ENCODE measurements around the gene SMCO2.

Gene SMCO2

GRCh38 chr12:27499377-27499776 lies 52.8 kb downstream of the SMCO2 start:
- no peak for DNase-seq (ENCODE audit: low read depth)

- no peak for DNase-seq (ENCODE audit: low read depth)
Measured at GRCh38 chr12:27500546-27500945, 54.0 kb downstream of the SMCO2 start.

GRCh38 chr12:27502021-27502435 lies 55.5 kb downstream of the SMCO2 start:
- no peak for DNase-seq (ENCODE audit: low read depth)

- DNase-seq (ENCODE audit: low read depth), result no peak
Measured at GRCh38 chr12:27504507-27504906, 58.0 kb downstream of the SMCO2 start.

- no peak for DNase-seq (ENCODE audit: low read depth)
Measured at GRCh38 chr12:27505109-27505508, 58.6 kb downstream of the SMCO2 start.

- DNase-seq (ENCODE audit: low read depth), result no peak
Measured at GRCh38 chr12:27505761-27506160, 59.2 kb downstream of the SMCO2 start.

GRCh38 chr12:27506645-27507189 lies 60.2 kb downstream of the SMCO2 start:
- no peak for DNase-seq (ENCODE audit: low read depth)

- DNase-seq (ENCODE audit: low read depth), result no peak
Measured at GRCh38 chr12:27508736-27509431, 62.3 kb downstream of the SMCO2 start.

GRCh38 chr12:27511031-27511722 lies 64.6 kb downstream of the SMCO2 start:
- DNase-seq (ENCODE audit: low read depth), result no peak

GRCh38 chr12:27511723-27512045 lies 65.1 kb downstream of the SMCO2 start:
- no peak for DNase-seq (ENCODE audit: low read depth)

GRCh38 chr12:27513155-27513824 lies 66.8 kb downstream of the SMCO2 start:
- DNase-seq (ENCODE audit: low read depth), result no peak

GRCh38 chr12:27515671-27516070 lies 69.1 kb downstream of the SMCO2 start:
- no peak for DNase-seq (ENCODE audit: low read depth)

- DNase-seq (ENCODE audit: low read depth), result no peak
Measured at GRCh38 chr12:27516625-27517024, 70.1 kb downstream of the SMCO2 start.

- DNase-seq (ENCODE audit: low read depth), result no peak
Measured at GRCh38 chr12:27517546-27517945, 71.0 kb downstream of the SMCO2 start.

GRCh38 chr12:27517961-27518665 lies 71.6 kb downstream of the SMCO2 start:
- no peak for DNase-seq (ENCODE audit: low read depth)

- DNase-seq (ENCODE audit: low read depth), result no peak
Measured at GRCh38 chr12:27521066-27521465, 74.5 kb downstream of the SMCO2 start.

- no peak for DNase-seq (ENCODE audit: low read depth)
Measured at GRCh38 chr12:27521981-27522380, 75.4 kb downstream of the SMCO2 start.

- DNase-seq (ENCODE audit: low read depth), result no peak
Measured at GRCh38 chr12:27523305-27523641, 76.7 kb downstream of the SMCO2 start.

GRCh38 chr12:27523642-27524493 lies 77.3 kb downstream of the SMCO2 start, which contains the start of gene PPFIBP1:
Gene PPFIBP1 (plus strand): TSS chr12:27524206. CDS start chr12:27633397, 109,191 bp downstream.
- DNase-seq (ENCODE audit: low read depth), result peak; percentile 95

- no peak for DNase-seq (ENCODE audit: low read depth)
Measured at GRCh38 chr12:27524494-27524835, 77.9 kb downstream of the SMCO2 start.
